Right lobe of liver (tissue), 6 donors: ENCODE data around the gene CC2D2A. TPM values are rescaled to one million over a fixed set of nuclear protein-coding genes. Genes with fewer than 3 reads are reported as not detected.

ENCODE experiments used
- ATAC-seq, 4 donors: fragments of 200-7000 bp; cut with Tn5 transposase; one replicate each; pipeline ENCODE4 v1.9.1; 2020; ENCODE audit warnings: mild to moderate bottlenecking in 4 of 4, moderate library complexity in 4 of 4
- DNase-seq, 3 donors: peaks; one replicate each; pipeline ENCODE4 v3.0.0-alpha.2; 2020
- H3K27ac ChIP-seq, 3 donors: fragments of 200-600 bp; one replicate each; pipeline ENCODE4 v1.8.0; 2022
- H3K27me3 ChIP-seq, 2 donors: fragments of 200-600 bp; one replicate each; pipeline ENCODE4 v1.8.0; 2022
- H3K36me3 ChIP-seq, 4 donors: fragments of 200-600 bp; sonication (generic) in 1 of 4; one replicate each; pipeline versions ENCODE4 v1.5.1 to v1.8.0; 2017 to 2022; ENCODE audit warnings: control low read depth in 1 of 4
- H3K4me1 ChIP-seq, 4 donors: fragments of 200-600 bp; sonication (generic) in 1 of 4; one replicate each; pipeline versions ENCODE4 v1.5.1 to v1.8.0; 2017 to 2022; ENCODE audit warnings: control low read depth in 1 of 4
- H3K4me3 ChIP-seq, 3 donors: fragments of 200-600 bp; one replicate each; pipeline ENCODE4 v1.8.0; 2022
- H3K9me3 ChIP-seq, 4 donors: fragments of 200-600 bp; sonication (generic) in 1 of 4; one replicate each; pipeline versions ENCODE4 v1.5.1 to v1.8.0; 2017 to 2022; ENCODE audit warnings: control low read depth in 1 of 4
- CTCF ChIP-seq, 4 donors: fragments of 200-600 bp in 3 of 4; fragments of 450-650 bp in 1 of 4; IDR thresholded peaks; one replicate each; pipeline versions ENCODE4 v1.5.1 to v1.8.0; 2016 to 2022; ENCODE audit warnings: antibody characterized with exemption in 4 of 4, mild to moderate bottlenecking in 2 of 4
- POLR2A ChIP-seq: fragments of 450-650 bp; IDR thresholded peaks from one replicate; pipeline ENCODE4 v1.6.1; 2017; ENCODE audit warnings: antibody characterized with exemption, mild to moderate bottlenecking
- WGBS: methylation state at CpG from one replicate; pipeline ENCODE4 v1.1.6; 2018; ENCODE audit warnings: low coverage, low lambda C conversion rate; ENCODE audit not compliant: insufficient coverage; ENCODE audit errors: missing lambda C conversion rate; 5-methylcytosine and 5-hydroxymethylcytosine counted together
- intact Hi-C, 2 donors: fragments of 100-400 bp; cut with DNase I; formaldehyde crosslinking; loops; one replicate each; pipeline versions ENCODE4 v1.11.2 to v1.14.1; 2022
- total RNA-seq, 6 experiments: library from RNA; depleted of rRNA in 2 of 6; stranded (reverse); fragments of >200 nt in 2 of 6; fragmentation: NEBNext Ultra II Directional in 3 of 6; extraction: Animal tissue kit (Norgen Biotek cat#: 25700) in 3 of 6; gene quantifications; one replicate each; pipeline versions ENCODE4 v1.1.0 to v1.2.4, GENCODE V29; 2016 to 2023
- donor health status: DM: no; HTN: yes; CAD: no.
- donor health status: DM: no; HTN: no; CAD: no.
- donor health status: DM: no; HTN: no; CAD: no.
- donor health status: DM: no; HTN: yes; CAD: no.
- donor health status: DM: no; HTN: yes; CAD: no.

CC2D2A gene
- total RNA-seq, 6 experiments from 2014 or later, result 1.7 to 6.5 (median 3.2) TPM

- no peak for ATAC-seq
- Histone ChIP-seq H3K9me3 (no peaks in the 10 kb centered on the region), H3K27me3 (no peaks in the 10 kb centered on the region), H3K4me1 (peaks cover 0 to 14% (median 2%) of the 10 kb centered on the region in 4 donors), H3K36me3 (peaks cover 0 to 3% (median 0%) of the 10 kb centered on the region in 4 donors), H3K4me3 (no peak overlapping the region), H3K27ac (no peak overlapping the region)
- no peak for TF ChIP-seq CTCF (IDR thresholded peaks at IDR 0.05)
- TF ChIP-seq POLR2A, result no peak
- 81% methylated on average over 1 of the region's 2 CpGs for whole genome bisulfite sequencing
- no peak for DNase-seq
- intact Hi-C loops, result no loop called here
Measured at GRCh38 chr4:15558561-15558960, 88.9 kb downstream of the CC2D2A start.

GRCh38 chr4:15562114-15562513 is 92.4 kb downstream of the CC2D2A start:
- 56% methylated on average over 3 of the region's 3 CpGs for WGBS
- peaks cover 0 to 13% (median 0%) of the 10 kb centered on the region in 4 donors for H3K36me3 ChIP-seq
- H3K27ac ChIP-seq, result no peak overlapping the region
- no peak for TF ChIP-seq CTCF (IDR thresholded peaks at IDR 0.05)
- TF ChIP-seq POLR2A, result no peak
- no peaks in the 10 kb centered on the region for H3K9me3 ChIP-seq
- intact Hi-C loops, result no loop called here
- ATAC-seq (no peak), DNase-seq (no peak)
- H3K27me3 ChIP-seq, result no peaks in the 10 kb centered on the region
- H3K4me1 ChIP-seq, result peaks cover 0 to 14% (median 2%) of the 10 kb centered on the region in 4 donors
- H3K4me3 ChIP-seq, result no peak overlapping the region

GRCh38 chr4:15562623-15563022 is 92.9 kb downstream of the CC2D2A start:
- Histone ChIP-seq H3K27me3 (no peaks in the 10 kb centered on the region), H3K4me3 (no peak overlapping the region), H3K27ac (no peak overlapping the region), H3K36me3 (peaks cover 0 to 13% (median 0%) of the 10 kb centered on the region in 4 donors), H3K9me3 (no peaks in the 10 kb centered on the region), H3K4me1 (peaks cover 0 to 12% (median 2%) of the 10 kb centered on the region in 4 donors)
- TF ChIP-seq POLR2A (no peak), CTCF (IDR thresholded peaks at IDR 0.05) (no peak)
- ATAC-seq (no peak), DNase-seq (no peak)
- intact Hi-C loops, result no loop called here

GRCh38 chr4:15563871-15564270 is 94.2 kb downstream of the CC2D2A start:
- no peak for TF ChIP-seq CTCF (IDR thresholded peaks at IDR 0.05)
- TF ChIP-seq POLR2A, result no peak
- DNase-seq, result no peak
- Histone ChIP-seq H3K4me1 (no peaks in the 10 kb centered on the region), H3K27ac (no peak overlapping the region), H3K9me3 (no peaks in the 10 kb centered on the region), H3K36me3 (peaks cover 0 to 16% (median 0%) of the 10 kb centered on the region in 4 donors), H3K27me3 (no peaks in the 10 kb centered on the region), H3K4me3 (no peak overlapping the region)
- ATAC-seq, result no peak
- intact Hi-C loops, result no loop called here
- 70% methylated on average over 6 of the region's 6 CpGs for WGBS

- Histone ChIP-seq H3K4me1 (no peaks in the 10 kb centered on the region), H3K9me3 (no peaks in the 10 kb centered on the region), H3K4me3 (no peak overlapping the region), H3K36me3 (peaks cover 0 to 12% (median 0%) of the 10 kb centered on the region in 4 donors), H3K27ac (no peak overlapping the region), H3K27me3 (no peaks in the 10 kb centered on the region)
- ATAC-seq (no peak), DNase-seq (no peak)
- TF ChIP-seq POLR2A (no peak), CTCF (IDR thresholded peaks at IDR 0.05) (no peak)
- intact Hi-C loops, result no loop called here
Measured at GRCh38 chr4:15568821-15569220, 99.1 kb downstream of the CC2D2A start.
